K562 (cell line): Measurements from ENCODE around the gene MICU1. TPM values are rescaled to one million over a fixed set of nuclear protein-coding genes. Genes with fewer than 3 reads are reported as not detected.
"Not testable (repeated sequence)": the region's sequence is repeated elsewhere in the genome, so short reads cannot be mapped to it uniquely, and the experiment has no call there.

Source experiments
- ATAC-seq: fragments of 200-7000 bp; cut with Tn5 transposase; 3 replicates; pipeline ENCODE4 v1.9.1; 2020; ENCODE audit warnings: moderate library complexity
- BruUV-seq: library from RNA; stranded (reverse); fragments of 400-500 nt; replicated peaks from 2 replicates; lab custom pipeline; 2021; lab: Mats Ljungman, UMichigan
- CTCF ChIA-PET: fragments of 300-600 bp; formaldehyde crosslinking; extraction: SDS; loops from one replicate; lab custom pipeline; 2021; ENCODE audit warnings: low intra/inter-chr PET ratio; lab: Yijun Ruan, JAX
- POLR2A ChIA-PET: fragments of 300-600, 350-650 bp; sonication (Branson Sonifier 250); formaldehyde crosslinking; extraction: SDS; loops from one replicate; lab custom pipeline; 2021; ENCODE audit warnings: antibody characterized with exemption, inconsistent platforms; lab: Yijun Ruan, JAX
- DNase-seq, 4 experiments: peaks; one replicate each; pipeline versions ENCODE4 v3.0.0 to v3.0.0-alpha.2; 2011 to 2018; ENCODE audit warnings: low spot score in 3 of 4, mixed read lengths in 3 of 4; ENCODE audit errors: extremely low read depth in 1 of 4
- FAIRE-seq: peaks from 2 replicates; lab custom pipeline; 2011; peaks lifted over from hg19 to GRCh38; lab: Jason Lieb, UNC
- H2AFZ ChIP-seq: 2 replicates; pipeline ENCODE4 v1.6.0; 2011; ENCODE audit warnings: low read depth, low read length, control low read depth, inconsistent platforms
- H3K27ac ChIP-seq: fragments of 200-600 bp; 3 replicates; pipeline ENCODE4 v1.8.0; 2011; ENCODE audit warnings: low read depth, mild to moderate bottlenecking, control low read depth, inconsistent platforms, low read length, moderate library complexity, mixed read lengths; ENCODE audit errors: extremely low read depth
- H3K27me3 ChIP-seq, 2 experiments: fragments of 300-600 bp in 1 of 2; 2 replicates in 1 of 2; 3 replicates in 1 of 2; pipeline versions ENCODE4 v1.6.0 to v1.8.0; 2011; ENCODE audit warnings: inconsistent platforms in 2 of 2, low read length in 2 of 2, mild to moderate bottlenecking in 1 of 2, mixed read lengths in 1 of 2, moderate library complexity in 1 of 2; ENCODE audit not compliant: control insufficient read depth in 2 of 2, insufficient read depth in 2 of 2
- H3K36me3 ChIP-seq: fragments of 300-600 bp; 3 replicates; pipeline ENCODE4 v1.8.0; 2011; ENCODE audit warnings: mild to moderate bottlenecking, low read length, inconsistent platforms; ENCODE audit not compliant: control insufficient read depth, insufficient read depth
- H3K4me1 ChIP-seq, 2 experiments: fragments of 200-600 bp in 1 of 2; replicated peaks in 1 of 2; 2 replicates in 1 of 2; 3 replicates in 1 of 2; pipeline versions ENCODE4 v1.5.1 to v1.8.0; 2011; ENCODE audit warnings: inconsistent platforms in 2 of 2, low read length in 2 of 2, mild to moderate bottlenecking in 1 of 2, mixed read lengths in 1 of 2, moderate library complexity in 1 of 2; ENCODE audit not compliant: control insufficient read depth in 2 of 2, insufficient read depth in 2 of 2
- H3K4me2 ChIP-seq: 2 replicates; pipeline ENCODE4 v1.6.1; 2011; ENCODE audit warnings: low read length, control low read depth, inconsistent platforms, mixed read lengths; ENCODE audit not compliant: insufficient read depth
- H3K4me3 ChIP-seq: fragments of 200-600 bp; sonication (generic), shearing (Covaris generic); 2 replicates; pipeline ENCODE4 v1.5.1; 2016; ENCODE audit warnings: control low read depth, inconsistent platforms
- H3K79me2 ChIP-seq: fragments of 200-600 bp; 3 replicates; pipeline ENCODE4 v1.8.0; 2011; ENCODE audit warnings: low read length, inconsistent platforms; ENCODE audit not compliant: control insufficient read depth, insufficient read depth
- H3K9ac ChIP-seq, 2 experiments: 2 replicates each; pipeline versions ENCODE4 v1.6.0 to v1.6.1; 2011; ENCODE audit warnings: low read depth in 2 of 2, low read length in 2 of 2, control low read depth in 1 of 2, inconsistent platforms in 1 of 2, mild to moderate bottlenecking in 1 of 2, mixed read lengths in 1 of 2; ENCODE audit not compliant: insufficient read depth in 1 of 2
- H3K9me1 ChIP-seq: one replicate; pipeline ENCODE4 v1.6.0; 2011; ENCODE audit warnings: inconsistent platforms, mild to moderate bottlenecking, low read length, moderate library complexity; ENCODE audit not compliant: control insufficient read depth, insufficient read depth
- H3K9me3 ChIP-seq: replicated peaks from 2 replicates; pipeline ENCODE4 v1.5.1; 2011; ENCODE audit warnings: low read depth, low read length, inconsistent platforms; ENCODE audit not compliant: control insufficient read depth, insufficient read depth
- H4K20me1 ChIP-seq: replicated peaks from 2 replicates; pipeline ENCODE4 v1.6.1; 2011; ENCODE audit warnings: low read length, inconsistent platforms, mixed read lengths; ENCODE audit not compliant: control insufficient read depth, insufficient read depth
- WGBS: fragments of 100-300 bp; shearing (Covaris generic); methylation state at CpG from one replicate; pipeline ENCODE4 v1.1.6; 2016; ENCODE audit warnings: low coverage, mixed read lengths; ENCODE audit not compliant: insufficient coverage; ENCODE audit errors: missing lambda C conversion rate; 5-methylcytosine and 5-hydroxymethylcytosine counted together
- in situ Hi-C: fragments of 300-500 bp; cut with MboI; formaldehyde crosslinking; loops from 4 replicates; pipeline ENCODE4 v1.15.0; 2018; ENCODE audit warnings: inconsistent platforms, mixed read lengths
- intact Hi-C: fragments of 100-400 bp; cut with micrococcal nuclease; formaldehyde crosslinking; loops from 2 replicates; pipeline ENCODE4 v1.14.2; 2022
- polyA plus RNA-seq, 8 experiments: library from polyadenylated mRNA; depleted of rRNA in 4 of 8; stranded (reverse) in 5 of 8; unstranded in 3 of 8; fragments of >200 nt; fragmentation: Nextera tagmentation in 2 of 8; fragmentation: Illumina TruSeq in 1 of 8; extraction: Ambion mirVana in 2 of 8; extraction: Trizol in 1 of 8; gene quantifications; 2 replicates each; pipeline versions ENCODE4 v1.2.1 to v1.2.3, GENCODE V29; 2011 to 2014; ENCODE audit warnings: inconsistent platforms in 1 of 8, missing spikeins in 1 of 8
- total RNA-seq, 7 experiments: library from RNA; depleted of rRNA in 6 of 7; stranded (reverse); fragments of >200 nt in 6 of 7; fragmentation: Illumina TruSeq in 2 of 7; extraction: Trizol in 2 of 7; gene quantifications; 2 replicates each; pipeline versions ENCODE4 v1.2.1 to v1.2.3, GENCODE V29; 2011 to 2021; ENCODE audit warnings: low replicate concordance in 1 of 7
- TF ChIP-seq, protein P1 (sequence below): sonication (generic); formaldehyde crosslinking; IDR thresholded peaks from 2 replicates; pipeline ENCODE4 v1.8.1; 2023; ENCODE audit warnings: mild to moderate bottlenecking, missing genetic modification reagents

Gene MICU1
- total and polyA plus RNA-seq, 9 of the 15 experiments (the other 6 are each of a cell fraction or from before 2014, with no cell fraction given) = 29.3 to 76.8 (median 48.4) TPM

DNA sequence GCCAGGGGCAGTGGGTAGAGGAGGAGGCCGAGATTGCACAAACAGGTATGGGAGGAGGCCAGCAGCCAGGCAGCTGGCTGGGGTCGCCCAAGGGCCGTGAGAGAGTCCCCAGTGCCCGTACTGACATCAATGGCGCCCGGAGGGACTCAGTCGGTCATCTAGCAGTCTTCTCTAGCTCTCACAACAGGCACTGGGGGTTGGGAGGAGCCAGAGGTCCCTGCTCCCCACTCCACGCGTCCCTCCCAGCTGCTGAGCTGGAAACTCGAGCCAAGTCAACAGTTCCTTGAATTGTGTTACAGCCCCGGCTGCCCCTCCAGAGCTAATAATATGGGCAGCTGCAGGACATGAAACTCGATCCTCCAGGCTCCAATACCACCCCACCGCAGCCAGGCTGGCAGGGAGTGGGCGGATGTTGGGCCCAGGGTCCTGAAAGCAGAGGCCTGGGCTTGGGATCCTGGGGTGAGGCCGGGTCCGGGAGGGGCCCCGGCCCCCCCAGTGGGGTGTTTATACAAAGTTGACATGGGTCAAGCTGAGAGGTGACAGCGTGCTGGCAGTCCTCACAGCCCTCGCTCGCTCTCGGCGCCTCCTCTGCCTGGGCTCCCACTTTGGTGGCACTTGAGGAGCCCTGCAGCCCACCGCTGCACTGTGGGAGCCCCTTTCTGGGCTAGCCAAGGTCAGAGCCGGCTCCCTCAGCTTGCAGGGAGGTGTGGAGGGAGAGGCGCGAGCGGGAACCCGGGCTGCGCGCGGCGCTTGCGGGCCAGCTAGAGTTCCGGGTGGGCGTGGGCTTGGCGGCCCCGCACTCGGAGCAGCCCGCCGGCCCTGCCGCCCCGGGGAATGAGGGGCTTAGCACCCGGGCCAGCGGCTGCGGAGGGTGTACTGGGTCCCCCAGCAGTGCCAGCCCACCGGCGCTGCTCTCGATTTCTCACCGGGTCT is 300.4 kb downstream of the MICU1 start:
- ATAC-seq, FAIRE-seq, CTCF ChIA-PET, H3K4me2 ChIP-seq, H4K20me1 ChIP-seq, H3K9me1 ChIP-seq, H3K9me3 ChIP-seq, H3K27me3 ChIP-seq, H3K4me3 ChIP-seq, DNase-seq, H3K36me3 ChIP-seq, BruUV-seq, H3K79me2 ChIP-seq: not testable (repeated sequence)
- Histone ChIP-seq H2AFZ (peak overlapping the region; percentile 34; the same call in 1 of the 2 replicates), H3K4me1 (peaks cover 45 to 63% of the 10 kb centered on the region in 2 experiments), H3K27ac (peak overlapping the region; percentile 30; the same call in 1 of the 3 replicates), H3K9ac (peak overlapping the region; percentile 20 to 63; a peak in 3 of 4 replicates)
- in situ Hi-C loops = loop anchor here (5.0 to 25.0 kb wide), 2 partner anchors 103 to 1013 kb away; partner anchors contain the start of gene SLC29A3
- intact Hi-C loops = loop anchor here (5.0 kb wide), 1 partner anchor 263 kb away; no protein-coding TSS in a partner anchor
- 90% methylated on average over 39 of the region's 49 CpGs for WGBS
- TF ChIP-seq, protein P1, sequence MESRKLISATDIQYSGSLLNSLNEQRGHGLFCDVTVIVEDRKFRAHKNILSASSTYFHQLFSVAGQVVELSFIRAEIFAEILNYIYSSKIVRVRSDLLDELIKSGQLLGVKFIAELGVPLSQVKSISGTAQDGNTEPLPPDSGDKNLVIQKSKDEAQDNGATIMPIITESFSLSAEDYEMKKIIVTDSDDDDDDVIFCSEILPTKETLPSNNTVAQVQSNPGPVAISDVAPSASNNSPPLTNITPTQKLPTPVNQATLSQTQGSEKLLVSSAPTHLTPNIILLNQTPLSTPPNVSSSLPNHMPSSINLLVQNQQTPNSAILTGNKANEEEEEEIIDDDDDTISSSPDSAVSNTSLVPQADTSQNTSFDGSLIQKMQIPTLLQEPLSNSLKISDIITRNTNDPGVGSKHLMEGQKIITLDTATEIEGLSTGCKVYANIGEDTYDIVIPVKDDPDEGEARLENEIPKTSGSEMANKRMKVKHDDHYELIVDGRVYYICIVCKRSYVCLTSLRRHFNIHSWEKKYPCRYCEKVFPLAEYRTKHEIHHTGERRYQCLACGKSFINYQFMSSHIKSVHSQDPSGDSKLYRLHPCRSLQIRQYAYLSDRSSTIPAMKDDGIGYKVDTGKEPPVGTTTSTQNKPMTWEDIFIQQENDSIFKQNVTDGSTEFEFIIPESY (CRISPR knock-in tag) = peak; percentile 77
- POLR2A ChIA-PET = interaction anchor here (0.6 to 13.1 kb wide), 6 partner anchors 9 to 915 kb away, joined by 3 to 197 read pairs (median 4); partner anchors contain the start of gene DDIT4
